Iris pigment epithelial cell (primary cell): ENCODE measurements around the gene PAX9.
A peak's percentile ranks its signal among the peaks of the same experiment; 100 is the strongest.

ENCODE experiments used
- DNase-seq: peaks from one replicate; pipeline ENCODE4 v3.0.0-alpha.2; 2011; ENCODE audit warnings: low read depth

The PAX9 gene

DNA sequence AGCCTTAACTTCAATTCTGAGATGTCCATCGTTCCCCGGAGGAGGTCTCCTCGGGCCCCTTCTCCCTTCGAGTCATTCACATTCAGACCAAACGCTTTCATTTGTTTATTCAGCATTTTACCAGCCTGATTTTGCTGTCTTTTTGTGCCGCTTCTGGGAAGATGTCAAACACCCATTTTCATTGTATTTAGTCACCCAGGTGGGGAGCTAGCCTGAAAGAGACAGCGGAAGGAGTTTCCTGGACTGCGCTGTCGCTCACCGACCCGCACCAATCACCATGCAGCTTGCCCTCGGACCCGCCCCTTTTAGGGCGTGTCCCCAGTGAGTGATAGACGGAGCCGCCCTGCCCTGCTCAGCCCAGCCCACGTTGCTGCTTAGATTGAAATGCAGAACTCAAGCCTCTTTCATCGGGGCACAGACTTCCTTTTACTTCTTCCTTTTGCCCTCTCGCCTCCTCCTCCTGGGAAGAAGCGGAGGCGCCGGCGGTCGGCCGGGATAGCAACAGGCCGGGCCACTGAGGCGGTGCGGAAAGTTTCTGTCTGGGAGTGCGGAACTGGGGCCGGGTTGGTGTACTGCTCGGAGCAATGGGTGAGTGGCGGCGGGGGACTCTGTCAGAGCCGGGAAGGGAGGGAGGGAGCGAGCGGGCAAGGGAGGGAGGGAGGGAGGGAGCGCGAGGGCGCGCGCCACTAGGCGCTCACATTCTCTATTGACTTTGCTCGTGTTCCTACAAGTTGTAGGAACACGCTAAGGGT is at the start of gene PAX9:
Gene PAX9, plus strand, starts transcription at position 355 of the 752 bp plus-strand sequence. Its CDS starts 230 bp downstream, at position 585.
- peak; percentile 36 for DNase-seq

DNA sequence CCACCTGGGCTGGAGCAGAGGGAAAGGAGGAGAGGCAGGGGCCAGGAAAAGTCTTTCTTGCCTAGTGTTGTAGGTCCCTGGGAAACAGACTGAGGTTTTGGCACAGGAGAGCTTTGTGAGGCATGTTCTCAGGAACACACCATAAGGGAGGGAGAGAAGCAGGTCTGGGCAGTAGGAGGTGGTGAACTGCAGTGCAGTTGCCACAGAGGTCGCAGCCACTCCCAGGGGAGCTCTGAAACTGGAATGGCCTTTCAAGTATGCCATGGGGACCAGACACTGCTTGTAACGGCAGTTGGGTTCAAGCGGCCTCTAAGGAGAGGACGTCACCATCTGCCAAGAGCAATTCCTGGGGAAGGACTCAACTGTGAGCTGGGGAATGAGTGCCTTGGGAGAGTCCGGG is 43.8 kb upstream of the PAX9 start:
- no peak for DNase-seq

DNA sequence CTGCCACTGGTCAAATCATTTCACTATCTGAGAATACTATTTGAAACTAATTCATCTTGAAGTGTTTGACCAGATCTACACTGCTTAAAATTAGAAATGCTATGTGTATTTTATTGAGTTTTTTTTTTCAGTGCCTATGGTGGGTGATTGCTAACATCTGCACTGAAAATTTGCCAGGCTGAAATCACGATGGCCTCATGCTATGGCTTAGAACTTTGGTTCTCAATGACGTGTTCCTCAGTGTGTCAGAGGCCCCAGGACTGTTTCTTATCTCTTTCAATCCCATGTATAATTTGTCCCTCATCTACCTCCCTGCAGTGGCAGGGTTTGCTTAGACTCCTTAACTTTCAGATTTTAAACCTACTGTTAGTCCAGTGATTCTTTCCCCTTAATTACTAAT is 43.0 kb upstream of the PAX9 start:
- DNase-seq, result no peak

DNA sequence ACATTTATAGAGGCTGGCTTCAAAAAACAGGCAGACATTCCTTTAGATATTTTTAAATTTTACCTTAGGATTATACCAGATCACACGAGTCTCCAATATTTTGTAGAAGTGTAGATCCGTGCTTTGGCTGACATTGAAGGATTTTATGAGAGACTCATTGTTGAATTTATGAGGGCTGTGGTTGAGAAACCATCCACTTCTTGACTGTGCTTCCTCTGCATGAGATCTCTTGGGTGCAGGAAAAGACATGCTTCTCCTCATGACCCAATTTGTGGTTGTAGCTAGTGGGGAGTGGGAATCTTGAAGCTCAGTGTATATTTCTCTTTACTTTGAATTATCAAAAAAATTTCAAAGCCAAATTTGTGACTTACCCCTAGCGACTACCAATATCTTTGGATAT is 42.5 kb upstream of the PAX9 start:
- no peak for DNase-seq

DNA sequence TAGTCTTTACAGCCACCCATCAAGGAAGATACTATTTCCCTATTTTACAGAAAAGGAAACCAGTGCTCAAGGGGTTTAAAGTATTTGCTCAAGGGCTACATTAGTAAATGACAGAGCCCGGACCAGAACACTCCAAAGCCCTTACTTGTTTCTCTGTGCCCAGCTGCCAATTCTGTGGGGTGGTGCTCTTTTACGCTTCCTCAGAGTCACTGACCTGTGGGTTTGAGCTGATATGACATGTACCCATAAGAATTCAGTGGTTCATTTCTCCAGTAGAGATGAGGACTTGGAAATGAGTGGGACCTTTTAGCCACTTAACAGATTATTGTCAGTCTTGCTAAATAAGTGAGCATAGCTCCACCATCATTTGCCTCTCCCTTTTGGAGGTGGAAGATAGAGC is 41.8 kb upstream of the PAX9 start:
- no peak for DNase-seq

DNA sequence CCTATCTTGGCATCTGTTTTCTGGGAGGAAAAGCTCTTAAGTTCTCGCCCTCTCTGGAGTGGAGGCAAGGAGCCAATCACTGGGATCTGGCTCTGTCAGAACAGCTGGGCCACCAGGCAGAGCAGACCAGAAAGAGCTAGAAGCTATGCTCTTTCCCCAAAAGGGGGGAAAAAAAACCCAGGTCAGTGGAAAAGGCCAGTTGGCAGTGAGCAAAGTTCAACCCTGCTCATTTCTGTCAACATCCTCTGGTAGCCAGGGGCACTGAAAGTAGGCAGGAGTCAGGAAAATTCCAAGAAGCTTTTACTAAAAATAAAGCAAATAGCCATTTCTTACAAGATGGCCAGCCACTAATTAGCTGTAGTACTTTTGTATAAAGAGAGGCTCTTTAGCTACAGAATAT is 36.6 kb upstream of the PAX9 start:
- no peak for DNase-seq

DNA sequence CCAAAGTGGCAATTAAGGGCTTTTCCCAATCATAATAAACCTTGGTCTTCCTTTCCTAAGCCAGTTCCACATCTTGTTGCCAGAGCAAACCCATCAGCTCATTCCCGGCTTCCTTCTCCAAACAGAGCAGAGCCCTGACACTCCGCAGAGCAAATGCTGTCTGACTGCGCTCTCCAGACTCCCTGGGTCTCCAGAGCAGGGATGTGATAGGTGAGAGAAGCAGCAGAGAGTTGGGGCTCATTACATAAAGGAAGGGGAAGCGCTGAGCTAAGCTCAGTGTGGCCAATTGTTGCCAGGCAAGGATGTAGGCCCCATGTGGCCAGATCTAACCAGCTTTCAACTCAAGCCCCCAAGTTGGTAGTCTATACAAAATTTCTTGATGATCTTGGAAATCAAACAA is 36.2 kb upstream of the PAX9 start:
- DNase-seq, result no peak

DNA sequence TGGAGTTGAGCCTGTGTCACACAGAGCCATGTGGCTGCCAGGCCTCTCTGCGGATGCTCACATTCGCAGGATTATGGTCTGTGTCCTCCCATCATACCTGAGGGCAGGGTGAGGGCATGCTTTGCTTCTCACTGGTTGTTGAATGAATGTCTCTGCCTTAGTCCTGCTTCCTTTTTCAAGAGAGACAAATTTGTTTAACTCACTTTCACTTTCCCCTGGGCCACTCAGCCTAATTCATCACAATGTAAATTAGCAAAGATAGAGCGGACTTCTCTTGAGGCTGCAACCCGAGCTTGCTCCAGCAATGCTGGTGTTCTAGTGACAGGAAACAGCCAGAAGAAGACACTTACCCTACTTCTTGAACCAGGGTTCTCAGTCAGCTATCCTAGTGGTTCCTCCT is 35.5 kb upstream of the PAX9 start:
- no peak for DNase-seq

DNA sequence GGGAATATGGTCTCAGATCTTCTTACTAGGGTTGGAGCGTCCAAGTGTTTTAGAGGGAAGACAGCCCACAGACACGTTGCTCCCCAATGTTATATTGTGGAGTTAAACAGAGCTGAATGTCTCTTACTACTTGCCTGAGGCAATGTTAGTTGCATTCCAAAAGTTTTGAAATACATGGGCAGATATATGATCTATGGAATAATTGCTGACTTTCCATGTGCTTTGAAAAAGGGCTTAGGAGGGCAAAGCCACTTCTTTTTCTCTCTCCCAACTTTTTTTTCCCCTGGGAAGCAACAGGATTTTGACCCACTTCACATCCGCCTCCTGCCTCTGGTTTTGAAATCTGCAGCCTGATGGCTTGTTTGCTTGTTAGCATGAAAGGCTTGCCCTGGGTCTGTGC is 33.7 kb upstream of the PAX9 start:
- no peak for DNase-seq

DNA sequence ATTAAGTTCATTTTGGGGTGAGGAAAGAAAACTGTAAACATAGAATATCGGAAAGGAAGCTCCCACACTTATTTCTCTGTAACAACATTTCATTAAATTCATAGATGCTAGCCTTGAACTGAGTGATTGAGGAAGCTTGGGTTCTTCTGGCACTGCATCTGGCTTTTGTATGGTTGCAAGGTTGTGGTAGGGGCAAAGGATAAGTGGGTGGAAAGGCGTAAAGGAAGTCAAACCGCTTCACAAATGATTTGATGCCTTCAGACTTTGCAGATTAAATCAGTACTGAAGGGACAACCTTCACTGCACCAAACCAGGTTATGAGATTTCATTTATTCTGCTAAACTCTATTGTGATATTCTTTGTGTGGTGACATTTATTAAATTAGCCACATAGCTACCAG is 28.1 kb upstream of the PAX9 start:
- DNase-seq, result no peak

DNA sequence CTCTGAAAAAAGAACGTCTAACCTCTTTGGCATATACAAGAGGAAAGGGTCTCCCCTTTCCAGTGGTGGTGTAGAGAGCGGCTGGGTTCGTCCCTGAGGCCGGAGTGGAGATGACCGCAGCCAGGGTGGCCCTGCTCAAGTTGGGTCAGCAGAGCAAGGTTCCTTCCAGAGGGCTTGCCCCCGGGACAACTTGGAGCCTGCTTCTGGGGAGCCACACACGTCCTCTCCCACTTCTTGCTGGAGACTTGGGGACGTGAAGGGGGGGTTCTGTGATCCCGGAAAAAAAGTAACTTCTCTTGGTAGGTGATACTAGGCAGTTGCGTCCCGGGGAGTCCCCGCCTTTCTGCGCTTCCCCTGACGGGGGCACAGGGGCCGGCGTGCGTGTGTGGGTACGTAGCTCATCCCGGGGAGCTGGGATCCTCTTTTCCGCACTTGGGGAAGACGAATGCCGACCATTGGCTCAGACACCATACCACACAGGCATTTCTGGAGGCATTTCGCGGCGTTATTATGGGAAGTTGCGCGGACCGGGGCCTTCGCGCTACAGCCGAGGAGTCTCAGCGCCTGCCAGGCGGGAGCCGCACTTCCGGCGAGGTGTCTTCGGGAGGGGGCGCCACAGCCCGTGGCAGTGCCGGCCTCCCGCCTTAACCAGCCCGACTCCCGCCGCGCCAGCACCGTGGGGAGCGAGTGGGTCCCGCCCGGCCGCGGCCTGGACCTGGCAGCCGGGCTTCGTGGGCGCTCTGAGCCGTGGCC is 14.8 kb upstream of the PAX9 start:
- DNase-seq, result no peak

DNA sequence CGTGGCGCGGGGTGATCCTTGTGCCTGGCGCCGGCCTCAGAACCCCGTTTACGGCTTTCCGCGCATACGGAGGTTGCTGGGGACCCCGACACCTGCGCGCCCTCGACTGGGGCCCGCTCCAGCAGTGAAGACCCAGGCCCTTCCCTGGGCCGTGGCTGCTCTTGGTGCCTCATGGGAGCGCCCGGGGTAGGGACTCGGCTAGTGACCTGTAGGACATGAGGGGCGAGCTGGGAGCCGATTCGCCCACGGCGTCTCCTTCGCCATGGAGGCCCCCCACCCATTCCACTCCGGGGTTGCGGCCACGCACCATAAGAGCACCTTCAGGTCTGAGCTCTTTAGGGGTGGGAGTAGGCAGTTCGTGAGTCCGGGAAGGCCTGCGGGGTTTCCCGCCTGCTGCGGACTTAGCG is 14.2 kb upstream of the PAX9 start:
- no peak for DNase-seq

DNA sequence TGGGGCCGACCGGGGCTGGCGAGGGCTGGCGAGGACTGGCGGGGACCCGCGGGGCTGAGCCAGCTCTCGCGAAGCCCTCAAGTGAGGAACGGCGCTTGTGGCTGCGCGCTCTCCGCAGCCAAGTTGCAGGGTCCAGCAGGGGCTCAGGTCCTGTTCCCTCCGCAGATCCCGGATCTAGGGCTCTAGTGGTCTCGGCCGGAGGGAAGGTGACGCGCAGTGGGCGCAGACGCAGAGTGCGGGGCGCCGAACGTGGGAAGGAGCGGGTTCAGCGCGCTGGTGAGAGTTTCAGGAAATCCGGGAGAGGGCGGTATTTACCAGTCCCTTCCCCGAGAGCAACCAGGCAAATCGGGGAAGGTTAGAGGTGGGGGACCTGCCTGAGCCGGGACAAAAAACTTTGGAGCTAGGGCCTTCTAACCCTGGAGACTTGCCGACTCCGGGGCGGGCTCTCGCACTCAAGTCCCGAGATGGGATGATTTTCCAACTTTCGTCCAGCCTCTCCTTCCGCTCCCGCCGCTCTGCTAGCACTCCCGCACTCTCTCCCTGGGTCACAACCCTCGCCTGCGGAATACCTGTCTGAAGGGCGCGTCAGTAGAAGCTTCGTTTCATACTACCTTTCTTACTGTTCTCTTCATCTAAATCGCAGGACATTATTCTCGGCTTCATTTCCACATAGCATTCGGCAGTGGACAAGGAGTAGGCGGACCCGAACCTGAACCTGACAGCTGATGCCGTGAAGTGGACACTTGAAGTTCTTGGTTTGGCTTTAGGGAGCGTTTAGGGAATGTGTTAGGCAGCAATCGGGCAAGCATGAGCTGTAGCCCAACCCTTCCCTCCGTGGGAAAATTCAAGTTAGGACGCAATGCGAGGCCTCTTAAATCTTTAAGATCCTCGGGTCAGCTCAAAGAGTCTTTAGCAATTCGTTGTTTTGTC is 13.6 kb upstream of the PAX9 start:
- peak; percentile 38 for DNase-seq

DNA sequence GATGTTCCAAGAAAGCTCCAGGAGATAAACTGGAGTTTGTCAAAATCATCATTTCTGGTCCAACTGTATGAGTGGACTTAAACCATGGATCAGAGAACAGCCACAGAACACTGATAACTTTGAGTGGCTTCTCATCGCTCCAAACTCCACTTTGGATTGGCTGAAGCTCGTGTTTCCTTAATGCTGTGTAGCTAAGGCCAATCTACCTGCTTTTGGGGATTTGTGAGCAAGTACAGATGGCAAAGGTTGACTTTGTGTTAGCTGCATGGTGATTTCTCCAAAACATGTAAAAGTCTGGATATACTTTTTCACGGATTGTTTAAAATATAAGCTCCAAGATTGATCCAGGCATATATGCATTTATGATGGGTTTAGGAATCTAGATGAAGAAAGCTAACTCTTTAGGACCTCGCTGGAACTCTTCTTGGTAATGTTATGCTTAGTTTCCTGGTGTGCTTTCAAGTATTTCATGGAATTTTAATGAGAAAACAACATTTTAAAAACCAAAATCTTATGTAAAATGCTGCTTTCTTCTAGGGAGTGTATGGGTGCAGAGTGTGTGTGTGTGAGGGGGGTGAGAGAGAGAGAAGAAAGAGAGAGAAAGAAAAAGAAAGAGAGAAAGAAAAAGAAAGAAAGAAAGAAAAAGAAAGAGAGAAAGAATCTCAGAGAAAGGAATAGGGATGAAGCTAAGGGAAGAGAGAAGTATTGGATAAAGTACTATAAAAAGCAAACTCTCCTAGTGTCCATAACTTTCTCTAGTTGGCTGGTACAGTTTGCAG is 11.6 kb upstream of the PAX9 start:
- DNase-seq, result no peak

DNA sequence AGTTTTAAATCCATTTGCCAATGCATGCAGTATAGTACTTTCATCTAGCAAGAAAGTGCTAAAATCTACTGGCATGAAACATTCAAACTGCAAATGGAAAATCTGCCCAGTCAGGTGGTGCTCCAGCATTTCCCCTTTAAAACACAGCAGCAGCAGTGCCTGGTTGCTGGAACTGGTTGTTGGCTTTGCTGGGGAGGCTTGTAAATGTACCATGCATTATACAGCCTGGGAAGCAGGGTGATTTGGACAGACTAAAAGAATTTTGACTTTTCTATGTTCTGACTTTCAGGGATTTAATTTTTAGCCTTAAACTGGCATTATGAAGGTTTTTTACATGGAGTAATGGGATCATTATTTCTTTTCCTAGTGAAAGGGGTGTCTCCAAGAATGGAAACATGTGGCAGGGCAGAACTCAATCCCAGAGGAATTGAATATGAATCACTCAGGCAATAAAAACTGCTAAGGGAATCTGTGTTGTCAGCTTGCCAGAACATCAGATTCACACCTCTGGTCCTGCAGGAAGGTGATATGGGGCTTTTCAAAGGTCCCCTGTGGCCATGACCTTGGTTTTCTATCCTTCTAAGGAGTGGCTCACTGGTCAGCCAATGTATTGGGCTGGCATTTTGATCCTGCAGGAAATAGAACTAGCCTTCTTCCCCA is 9.0 kb upstream of the PAX9 start:
- DNase-seq, result no peak

DNA sequence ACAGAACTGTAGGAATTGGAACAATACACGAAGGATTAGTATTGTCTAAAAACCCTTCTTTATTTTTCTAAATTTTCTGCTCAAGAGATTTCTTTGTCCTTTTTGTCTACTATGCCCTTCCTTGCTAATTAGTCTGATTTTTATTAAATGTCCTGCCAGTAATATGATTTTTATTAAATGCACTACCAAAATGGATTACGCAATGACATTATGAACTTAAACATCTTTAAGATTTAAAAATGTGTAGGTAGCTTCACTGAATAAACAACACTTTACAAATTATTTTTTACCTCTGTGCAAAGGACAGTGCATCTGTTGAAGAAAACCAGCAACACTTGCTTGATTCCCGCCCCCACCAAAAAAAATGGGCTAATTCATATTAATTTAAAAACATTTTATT is 8.2 kb upstream of the PAX9 start:
- DNase-seq, result no peak

DNA sequence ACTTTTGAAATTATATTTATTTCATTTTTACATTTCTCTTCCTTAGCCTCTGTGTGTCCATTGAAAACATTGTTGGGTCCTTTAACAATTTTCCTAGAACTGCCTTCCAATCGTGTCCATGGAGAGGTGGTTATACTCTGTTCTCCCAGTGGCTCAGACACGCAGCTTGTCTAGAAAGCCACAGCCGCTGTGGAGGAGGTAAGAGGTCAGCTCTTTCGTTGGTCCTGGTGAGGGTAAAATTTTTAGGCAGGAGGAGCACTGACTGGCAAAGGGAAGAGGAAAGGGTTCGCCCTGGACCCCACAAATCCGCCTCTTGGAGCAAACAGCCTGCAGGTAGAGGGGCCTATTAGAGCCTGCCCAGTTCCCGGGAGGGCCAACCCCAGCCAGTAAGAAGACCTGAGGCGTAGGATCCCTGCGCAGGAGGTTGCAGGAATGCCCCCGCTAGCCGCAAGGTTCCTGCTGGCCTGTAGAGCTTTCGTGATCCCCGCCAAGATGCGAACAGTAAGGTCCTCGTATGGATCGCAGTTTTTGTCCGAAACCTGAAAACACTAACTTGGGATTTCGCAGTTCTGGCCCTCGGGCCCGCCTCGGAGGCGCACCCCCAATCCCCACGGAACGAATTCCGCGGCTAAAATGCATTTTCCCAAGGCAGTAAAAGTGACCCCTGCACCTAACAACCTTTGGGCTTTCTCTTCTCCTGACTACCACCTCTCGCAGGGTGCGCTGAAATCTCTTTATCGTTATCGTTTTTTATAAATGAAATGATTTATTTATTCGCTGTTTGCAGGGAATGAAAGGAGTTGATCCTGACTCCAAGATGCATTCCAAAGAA is 7.5 kb upstream of the PAX9 start:
- DNase-seq, result no peak

DNA sequence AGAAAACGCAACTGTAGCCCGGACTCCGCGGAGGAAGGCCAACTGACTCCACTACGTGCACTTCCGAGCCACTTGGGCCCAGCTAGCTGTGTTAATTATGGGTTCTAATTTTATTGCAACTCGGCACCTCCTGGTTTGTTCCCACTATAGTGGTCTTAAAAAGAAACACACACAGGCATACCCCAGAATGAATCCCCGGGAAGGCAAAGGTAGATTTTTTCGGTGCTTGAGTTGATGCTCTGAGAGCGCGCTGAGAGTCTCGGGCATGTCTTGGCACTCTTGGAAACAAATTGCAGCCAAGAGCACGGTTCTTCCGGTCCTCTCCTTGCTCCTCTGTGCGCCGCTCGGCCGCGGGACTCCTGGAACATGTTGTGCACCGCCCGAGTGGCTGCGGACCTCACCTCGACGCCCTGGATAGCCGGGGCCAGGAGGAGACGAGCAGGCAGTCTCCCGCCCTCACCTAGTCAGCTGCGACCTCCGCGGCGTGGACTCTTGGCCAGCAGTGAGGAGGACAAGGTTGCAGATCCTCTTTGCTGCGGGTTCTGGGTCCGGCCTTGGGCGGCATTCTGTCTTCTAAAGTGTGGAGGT is 6.8 kb upstream of the PAX9 start:
- DNase-seq, result no peak

DNA sequence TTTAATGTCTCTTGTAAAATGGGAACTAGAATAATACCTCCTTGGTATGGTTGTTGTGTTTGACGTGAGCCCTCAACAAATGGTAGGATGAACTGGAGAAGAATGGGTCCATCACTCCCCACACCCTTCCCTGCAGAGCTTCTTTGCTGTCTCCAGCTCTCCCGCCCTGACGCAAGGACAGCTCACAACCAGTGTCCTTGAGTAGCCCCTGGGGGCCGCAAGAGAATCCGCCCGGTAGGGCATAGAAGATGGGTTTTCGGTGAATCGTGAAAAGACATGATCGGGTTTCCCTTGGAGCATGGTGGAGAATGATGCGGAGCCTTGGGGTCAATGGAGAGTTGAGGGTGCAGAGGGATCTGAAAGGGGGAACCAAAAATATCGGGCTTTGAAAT is 6.1 kb upstream of the PAX9 start:
- DNase-seq, result no peak
